T-cell (primary cell): ENCODE data around the gene AKAP6. TPM values are rescaled to one million over a fixed set of nuclear protein-coding genes. Genes with fewer than 3 reads are reported as not detected.

Experiments used
- ATAC-seq, 4 experiments: fragments of 200-7000 bp in 3 of 4; fragments of 150-1000 bp in 1 of 4; cut with Tn5 transposase; replicated peaks in 1 of 4; 1 replicate in 3 of 4; 2 replicates in 1 of 4; pipeline ENCODE4 v1.10.0; 2021; ENCODE audit warnings: moderate library complexity in 3 of 4, mild to moderate bottlenecking in 2 of 4, moderate number of reproducible peaks in 1 of 4
- CTCF ChIA-PET, 2 donors: fragments of 300-600 bp; sonication (Branson Sonifier 250); formaldehyde crosslinking; loops; one replicate each; lab custom pipeline; 2022; ENCODE audit warnings: antibody characterized with exemption in 2 of 2; lab: Charles Lee
- POLR2A ChIA-PET, 2 donors: fragments of 300-600 bp; sonication (Branson Sonifier 250); formaldehyde crosslinking; loops; one replicate each; lab custom pipeline; 2022; ENCODE audit warnings: antibody characterized with exemption in 2 of 2; lab: Charles Lee
- DNase-seq, 35 experiments: peaks; one replicate each; pipeline versions ENCODE4 v3.0.0 to v3.0.0-alpha.2; 2013 to 2023
- H3K27ac ChIP-seq: one replicate; pipeline ENCODE4 v1.5.1; 2013; ENCODE audit warnings: low read length
- H3K27me3 ChIP-seq, 2 experiments: replicated peaks in 1 of 2; 1 replicate in 1 of 2; 2 replicates in 1 of 2; pipeline versions ENCODE4 v1.6.1 to v1.7.0; 2013; ENCODE audit warnings: low read length in 1 of 2, mixed read lengths in 1 of 2; ENCODE audit not compliant: control insufficient read depth in 2 of 2, insufficient read depth in 2 of 2; ENCODE audit errors: extremely low read depth in 1 of 2
- H3K36me3 ChIP-seq, 2 donors: 1 replicate in 1 of 2; 2 replicates in 1 of 2; pipeline versions ENCODE4 v1.6.1 to v1.7.0; 2013; ENCODE audit warnings: low read length in 1 of 2; ENCODE audit not compliant: control insufficient read depth in 2 of 2, insufficient read depth in 1 of 2; ENCODE audit errors: extremely low read depth in 1 of 2
- H3K4me1 ChIP-seq, 2 experiments: 1 replicate in 1 of 2; 2 replicates in 1 of 2; pipeline versions ENCODE4 v1.6.1 to v1.7.0; 2013; ENCODE audit warnings: low read length in 2 of 2, mixed read lengths in 1 of 2; ENCODE audit not compliant: insufficient read depth in 2 of 2, control insufficient read depth in 1 of 2; ENCODE audit errors: extremely low read depth in 1 of 2
- H3K4me3 ChIP-seq, 2 donors: 1 replicate in 1 of 2; 2 replicates in 1 of 2; pipeline versions ENCODE4 v1.5.1 to v1.7.0; 2013; ENCODE audit warnings: mild to moderate bottlenecking in 2 of 2, low read length in 1 of 2, moderate library complexity in 1 of 2; ENCODE audit not compliant: control insufficient read depth in 1 of 2; ENCODE audit errors: extremely low read depth in 1 of 2
- H3K9me3 ChIP-seq: 2 replicates; pipeline ENCODE4 v1.7.0; 2013
- H3K27ac Mint-ChIP-seq, 2 donors: one replicate each; pipeline ENCODE4 v1.8.0; 2020 to 2021; ENCODE audit warnings: mild to moderate bottlenecking in 2 of 2, mixed read lengths in 2 of 2
- H3K27me3 Mint-ChIP-seq, 2 donors: one replicate each; pipeline ENCODE4 v1.8.0; 2021 to 2022; ENCODE audit warnings: mixed read lengths in 2 of 2
- H3K36me3 Mint-ChIP-seq: one replicate; pipeline ENCODE4 v1.8.0; 2021; ENCODE audit warnings: mixed read lengths
- H3K4me1 Mint-ChIP-seq, 3 donors: one replicate each; pipeline ENCODE4 v1.8.0; 2020 to 2022; ENCODE audit warnings: mixed read lengths in 3 of 3, mild to moderate bottlenecking in 1 of 3
- H3K4me3 Mint-ChIP-seq, 3 donors: one replicate each; pipeline ENCODE4 v1.8.0; 2020 to 2022; ENCODE audit warnings: mild to moderate bottlenecking in 3 of 3, mixed read lengths in 3 of 3, moderate library complexity in 3 of 3
- H3K9me3 Mint-ChIP-seq, 3 donors: one replicate each; pipeline ENCODE4 v1.8.0; 2020 to 2022; ENCODE audit warnings: mixed read lengths in 3 of 3
- WGBS: methylation state at CpG from one replicate; pipeline ENCODE4 v1.1.5; 2013; ENCODE audit warnings: missing lambda C conversion rate; ENCODE audit not compliant: insufficient coverage; 5-methylcytosine and 5-hydroxymethylcytosine counted together
- total RNA-seq, 35 experiments: library from RNA in 6 of 35; stranded (reverse) in 6 of 35; fragments of 120-200 nt in 1 of 35; gene quantifications; one replicate each; pipeline versions ENCODE4 v1.2.1 to v1.2.4 and lab custom pipeline; 2013 to 2026

Gene AKAP6
- total RNA-seq, 5 donors from 2014 or later (not counting 1 experiment from before 2014, with no cell fraction given) = 1.7 to 6.6 (median 2.6) TPM

- H3K36me3 ChIP-seq = no peaks in the 10 kb centered on the region
- Mint-ChIP-seq H3K4me3 (no peak overlapping the region), H3K27ac (no peak overlapping the region), H3K36me3 (no peaks in the 10 kb centered on the region), H3K4me1 (no peaks in the 10 kb centered on the region), H3K27me3 (no peaks in the 10 kb centered on the region), H3K9me3 (no peaks in the 10 kb centered on the region)
- WGBS = 93% methylated on average over 7 of the region's 10 CpGs
- H3K27ac ChIP-seq = no peak overlapping the region
- H3K4me1 ChIP-seq = no peaks in the 10 kb centered on the region
- H3K27me3 ChIP-seq = no peaks in the 10 kb centered on the region
- ChIA-PET CTCF (no interaction called here), POLR2A (no interaction called here)
- ATAC-seq = no peak
- no peak overlapping the region for H3K4me3 ChIP-seq
- no peak for DNase-seq
- no peaks in the 10 kb centered on the region for H3K9me3 ChIP-seq
These were observed 393.6 kb downstream of the AKAP6 start for GRCh38 chr14:32722631-32723183.

GRCh38 chr14:32724867-32725471, 395.9 kb downstream of the AKAP6 start:
- ATAC-seq (no peak), DNase-seq (no peak)
- Mint-ChIP-seq H3K4me1 (no peaks in the 10 kb centered on the region), H3K36me3 (no peaks in the 10 kb centered on the region), H3K9me3 (no peaks in the 10 kb centered on the region), H3K27me3 (no peaks in the 10 kb centered on the region), H3K27ac (no peak overlapping the region), H3K4me3 (no peak overlapping the region)
- H3K27me3 ChIP-seq = no peaks in the 10 kb centered on the region
- ChIA-PET CTCF (no interaction called here), POLR2A (no interaction called here)
- no peaks in the 10 kb centered on the region for H3K36me3 ChIP-seq
- H3K4me1 ChIP-seq = no peaks in the 10 kb centered on the region
- no peak overlapping the region for H3K4me3 ChIP-seq
- 61% methylated on average over 4 of the region's 6 CpGs for WGBS
- H3K9me3 ChIP-seq = no peaks in the 10 kb centered on the region
- H3K27ac ChIP-seq = no peak overlapping the region

GRCh38 chr14:32726516-32726915, 397.4 kb downstream of the AKAP6 start:
- POLR2A ChIA-PET = no interaction called here
- Mint-ChIP-seq H3K27ac (no peak overlapping the region), H3K4me1 (no peaks in the 10 kb centered on the region), H3K4me3 (no peak overlapping the region), H3K9me3 (no peaks in the 10 kb centered on the region), H3K27me3 (no peaks in the 10 kb centered on the region), H3K36me3 (no peaks in the 10 kb centered on the region)
- no peak for DNase-seq
- Histone ChIP-seq H3K9me3 (no peaks in the 10 kb centered on the region), H3K36me3 (no peaks in the 10 kb centered on the region), H3K4me1 (no peaks in the 10 kb centered on the region), H3K27ac (no peak overlapping the region), H3K4me3 (no peak overlapping the region), H3K27me3 (no peaks in the 10 kb centered on the region)
- ATAC-seq = no peak
- 100% methylated on average over 1 of the region's 4 CpGs for WGBS
- CTCF ChIA-PET = no interaction called here

- H3K27ac Mint-ChIP-seq = no peak overlapping the region
- H3K4me1 Mint-ChIP-seq = no peaks in the 10 kb centered on the region
- H3K4me3 ChIP-seq = no peak overlapping the region
- no peaks in the 10 kb centered on the region for H3K36me3 ChIP-seq
- ATAC-seq (no peak), DNase-seq (no peak)
- H3K27me3 Mint-ChIP-seq = no peaks in the 10 kb centered on the region
- no peaks in the 10 kb centered on the region for H3K4me1 ChIP-seq
- H3K36me3 Mint-ChIP-seq = no peaks in the 10 kb centered on the region
- H3K4me3 Mint-ChIP-seq = no peak overlapping the region
- ChIA-PET CTCF (no interaction called here), POLR2A (no interaction called here)
- no peaks in the 10 kb centered on the region for H3K9me3 ChIP-seq
- 86% methylated on average over 3 of the region's 5 CpGs for WGBS
- H3K27me3 ChIP-seq = no peaks in the 10 kb centered on the region
- no peaks in the 10 kb centered on the region for H3K9me3 Mint-ChIP-seq
- H3K27ac ChIP-seq = no peak overlapping the region
These were observed 398.7 kb downstream of the AKAP6 start for GRCh38 chr14:32727832-32728231.

GRCh38 chr14:32728526-32728925, 399.4 kb downstream of the AKAP6 start:
- Mint-ChIP-seq H3K27me3 (no peaks in the 10 kb centered on the region), H3K36me3 (no peaks in the 10 kb centered on the region), H3K4me3 (no peak overlapping the region), H3K27ac (no peak overlapping the region), H3K4me1 (no peaks in the 10 kb centered on the region), H3K9me3 (no peaks in the 10 kb centered on the region)
- no peaks in the 10 kb centered on the region for H3K27me3 ChIP-seq
- no CpG with 5 or more reads among the region's 1 CpG for WGBS
- H3K9me3 ChIP-seq = no peaks in the 10 kb centered on the region
- CTCF ChIA-PET = no interaction called here
- H3K4me1 ChIP-seq = no peaks in the 10 kb centered on the region
- H3K36me3 ChIP-seq = no peaks in the 10 kb centered on the region
- ATAC-seq (no peak), DNase-seq (no peak)
- H3K27ac ChIP-seq = no peak overlapping the region
- POLR2A ChIA-PET = no interaction called here
- no peak overlapping the region for H3K4me3 ChIP-seq

GRCh38 chr14:32728976-32729375, 399.9 kb downstream of the AKAP6 start:
- ATAC-seq (no peak), DNase-seq (no peak)
- no CpG with 5 or more reads among the region's 5 CpGs for WGBS
- H3K4me1 Mint-ChIP-seq = no peaks in the 10 kb centered on the region
- Histone ChIP-seq H3K4me1 (no peaks in the 10 kb centered on the region), H3K27me3 (no peaks in the 10 kb centered on the region), H3K36me3 (no peaks in the 10 kb centered on the region), H3K4me3 (no peak overlapping the region), H3K9me3 (no peaks in the 10 kb centered on the region), H3K27ac (no peak overlapping the region)
- no peak overlapping the region for H3K27ac Mint-ChIP-seq
- H3K27me3 Mint-ChIP-seq = no peaks in the 10 kb centered on the region
- POLR2A ChIA-PET = no interaction called here
- no peaks in the 10 kb centered on the region for H3K36me3 Mint-ChIP-seq
- CTCF ChIA-PET = no interaction called here
- no peak overlapping the region for H3K4me3 Mint-ChIP-seq
- H3K9me3 Mint-ChIP-seq = no peaks in the 10 kb centered on the region

- Histone ChIP-seq H3K4me3 (no peak overlapping the region), H3K27me3 (no peaks in the 10 kb centered on the region), H3K9me3 (no peaks in the 10 kb centered on the region), H3K27ac (no peak overlapping the region), H3K36me3 (no peaks in the 10 kb centered on the region), H3K4me1 (no peaks in the 10 kb centered on the region)
- DNase-seq = no peak
- Mint-ChIP-seq H3K36me3 (no peaks in the 10 kb centered on the region), H3K4me1 (no peaks in the 10 kb centered on the region), H3K27me3 (no peaks in the 10 kb centered on the region), H3K9me3 (no peaks in the 10 kb centered on the region), H3K27ac (no peak overlapping the region), H3K4me3 (no peak overlapping the region)
- POLR2A ChIA-PET = no interaction called here
- no CpG with 5 or more reads among the region's 2 CpGs for WGBS
- no peak for ATAC-seq
- CTCF ChIA-PET = no interaction called here
These were observed 402.2 kb downstream of the AKAP6 start for GRCh38 chr14:32731249-32731648.
